G401.6 (cell line): ENCODE measurements around the gene KMT5B.

Experiments used
- FAIRE-seq: peaks from 2 replicates; lab custom pipeline; 2012; peaks lifted over from hg19 to GRCh38; lab: Jason Lieb, UNC

The KMT5B gene

DNA sequence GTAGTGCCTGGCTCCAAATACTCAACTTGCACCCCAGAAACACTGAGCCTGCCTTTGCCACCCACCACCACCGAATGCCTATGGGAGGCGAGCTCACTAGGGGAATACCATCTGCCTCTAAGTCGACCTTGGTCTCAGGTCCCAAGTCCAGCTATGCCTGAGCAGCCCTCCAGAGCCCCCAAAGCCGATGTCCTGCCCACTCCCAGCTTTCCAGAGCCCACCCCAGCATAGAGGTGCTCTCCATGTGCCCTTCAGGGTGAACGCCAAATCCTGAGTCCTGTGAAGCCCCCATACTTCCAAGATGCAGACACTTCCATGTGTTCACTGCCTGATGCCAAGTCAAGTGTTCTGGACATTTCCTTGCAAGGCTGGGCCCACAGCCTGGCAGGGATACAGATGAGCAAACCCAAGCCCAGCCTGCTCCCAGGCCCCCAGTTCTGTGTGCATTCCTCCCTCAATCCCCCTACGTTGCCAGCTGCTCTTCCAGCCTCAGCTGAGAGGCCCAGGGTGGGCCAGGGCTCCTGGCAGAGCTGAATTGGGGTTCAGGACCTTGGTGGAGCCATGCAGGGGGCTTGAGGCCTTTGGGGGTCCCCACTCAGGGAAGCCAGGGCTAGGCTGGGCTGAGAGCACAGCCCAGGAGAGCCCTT is 2.6 kb upstream of the KMT5B start:
- FAIRE-seq = no peak

DNA sequence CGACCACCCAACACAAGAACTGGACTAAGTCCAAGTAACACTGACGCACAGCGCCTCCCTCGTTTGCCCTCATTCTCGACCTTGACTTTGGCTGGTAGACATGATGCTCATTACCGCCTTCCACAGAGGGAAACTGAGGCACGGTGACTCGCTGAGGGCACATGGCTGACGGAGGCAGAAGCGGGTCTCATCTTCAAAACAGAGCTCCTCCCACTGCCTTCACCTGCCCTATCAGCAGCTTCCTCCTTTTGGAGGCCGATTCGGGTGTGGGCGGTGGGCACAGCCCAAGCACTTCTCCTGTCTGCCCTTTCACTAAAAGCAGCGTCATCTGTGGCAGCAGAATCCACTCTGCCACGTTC is 2.0 kb upstream of the KMT5B start:
- no peak for FAIRE-seq

DNA sequence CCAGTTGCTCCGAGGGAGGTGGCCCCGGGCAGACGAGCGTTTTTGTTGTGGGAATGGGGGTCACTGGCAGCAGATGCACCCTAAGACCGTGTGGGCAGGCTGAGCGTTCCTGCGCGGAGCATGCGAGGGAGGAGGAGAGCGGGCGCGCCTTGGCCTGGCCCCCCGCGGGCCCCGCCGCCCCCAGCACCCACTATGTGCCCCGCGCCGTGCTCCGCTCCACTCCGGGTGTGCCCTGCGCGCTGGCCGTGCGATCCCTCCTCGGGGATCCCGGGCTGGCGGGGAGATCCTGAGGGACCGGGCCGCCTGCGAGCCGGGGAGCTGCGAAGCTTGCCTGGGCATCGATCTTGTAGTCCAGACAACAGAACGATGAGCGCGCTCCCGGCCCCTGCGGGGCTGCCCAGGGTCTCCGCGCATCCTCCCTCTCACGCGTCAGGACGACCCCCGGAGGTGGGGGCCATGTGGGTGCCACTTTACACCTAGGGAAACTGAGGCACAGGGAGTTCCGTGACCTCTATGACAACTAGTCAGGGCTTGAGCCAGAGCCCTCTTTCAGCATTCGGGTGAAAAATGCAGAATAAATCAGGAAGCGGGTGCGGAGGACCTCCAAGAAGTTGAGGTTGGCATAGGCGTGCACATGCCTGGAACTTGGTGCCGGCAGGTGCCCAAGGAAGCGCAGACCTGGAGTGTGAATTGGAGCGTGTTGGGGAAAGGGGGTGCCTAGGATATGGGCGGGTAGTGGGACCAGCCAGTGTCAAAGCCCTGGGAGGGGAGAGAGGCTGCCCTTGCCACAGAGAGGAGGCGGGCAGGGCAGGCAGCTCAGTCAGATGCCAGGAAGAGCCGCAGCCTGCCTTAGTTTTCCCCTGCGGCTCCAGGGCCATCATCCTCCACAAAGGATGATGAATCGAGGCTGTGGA is 1.3 kb upstream of the KMT5B start:
- FAIRE-seq = no peak

DNA sequence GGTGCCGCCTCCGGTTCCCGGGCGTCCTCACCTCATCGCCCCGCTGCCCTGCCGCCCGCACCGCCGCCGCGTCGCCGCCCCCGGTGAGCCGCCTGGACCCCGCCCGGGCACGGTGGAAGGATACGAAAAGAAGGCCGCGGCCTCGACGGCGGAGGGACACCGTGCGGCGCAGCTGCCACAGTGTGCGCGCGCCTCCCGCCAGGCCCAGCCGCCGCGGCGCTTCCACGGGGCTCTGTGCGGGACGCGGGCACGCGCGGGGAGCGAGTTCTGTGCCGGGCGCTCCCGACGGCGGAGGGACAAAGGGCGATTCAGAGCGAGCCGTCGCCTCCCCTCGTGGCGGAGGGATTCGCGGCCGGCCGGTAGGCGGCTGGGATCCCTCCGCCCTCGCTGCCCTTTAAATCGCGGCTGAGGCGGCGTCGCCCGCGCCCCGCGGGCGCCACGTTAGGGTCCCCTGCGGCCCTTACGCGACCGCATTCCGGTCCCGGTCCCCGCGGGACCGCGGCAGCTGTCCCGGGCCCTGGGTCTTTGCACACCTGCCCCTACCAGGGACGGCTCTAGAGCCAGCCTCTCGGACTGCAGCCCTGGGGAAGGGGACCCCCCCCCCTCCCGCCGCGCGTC is 568 bp upstream of the KMT5B start:
- FAIRE-seq = no peak

DNA sequence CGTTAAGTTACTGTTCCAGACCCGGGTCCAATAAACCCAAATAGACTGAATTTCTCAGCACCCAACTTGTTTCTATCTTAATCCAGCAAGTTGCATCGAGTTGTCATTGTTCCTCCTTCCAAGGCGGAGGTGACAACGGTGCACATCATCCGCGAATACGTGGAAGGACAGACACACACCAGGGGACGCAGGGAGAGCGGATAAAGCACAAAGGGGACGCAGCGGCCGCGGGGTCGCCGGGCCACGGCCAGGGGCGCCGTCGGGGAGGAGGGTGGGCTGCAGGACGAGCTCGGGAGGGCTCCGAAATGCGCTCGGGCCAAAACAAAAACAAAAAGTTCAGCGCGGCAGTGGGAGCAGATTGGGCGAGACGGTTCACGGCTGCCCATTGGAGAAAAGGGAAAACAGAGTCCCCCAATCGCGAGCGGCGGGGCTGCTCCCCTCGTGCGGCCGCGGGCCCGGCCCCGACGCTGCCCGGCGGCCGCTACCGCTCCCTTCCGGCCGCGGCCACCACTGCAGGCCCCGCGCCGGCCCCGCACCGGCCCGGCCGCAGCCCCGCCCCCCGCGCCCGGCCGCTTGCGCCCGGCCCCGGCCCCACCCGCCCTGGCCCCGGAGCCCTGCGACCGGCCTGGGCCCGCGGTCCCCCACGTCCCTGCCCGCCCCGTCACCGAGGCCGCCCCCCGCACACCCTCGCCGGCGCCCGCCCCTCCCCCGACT is 518 bp downstream of the KMT5B start:
- no peak for FAIRE-seq

DNA sequence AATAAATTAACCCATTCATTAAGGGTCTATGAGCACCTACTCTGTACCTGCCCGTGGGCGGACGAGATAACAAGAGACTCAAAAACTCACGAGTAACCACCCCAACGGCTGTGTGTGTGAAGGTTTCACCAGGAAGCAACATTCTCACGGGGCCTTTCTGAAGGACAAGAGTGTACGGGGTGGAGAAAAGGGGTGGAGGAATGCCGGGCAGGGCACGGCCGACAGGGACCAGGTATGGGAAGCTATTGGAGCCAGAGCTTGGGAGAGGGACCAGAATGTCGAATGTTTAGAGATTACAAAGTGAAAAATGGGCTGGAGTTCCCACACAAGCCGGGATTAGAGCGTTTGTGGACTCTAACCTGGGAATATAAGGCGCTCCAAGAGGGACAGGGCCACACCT is 1.6 kb downstream of the KMT5B start:
- no peak for FAIRE-seq

DNA sequence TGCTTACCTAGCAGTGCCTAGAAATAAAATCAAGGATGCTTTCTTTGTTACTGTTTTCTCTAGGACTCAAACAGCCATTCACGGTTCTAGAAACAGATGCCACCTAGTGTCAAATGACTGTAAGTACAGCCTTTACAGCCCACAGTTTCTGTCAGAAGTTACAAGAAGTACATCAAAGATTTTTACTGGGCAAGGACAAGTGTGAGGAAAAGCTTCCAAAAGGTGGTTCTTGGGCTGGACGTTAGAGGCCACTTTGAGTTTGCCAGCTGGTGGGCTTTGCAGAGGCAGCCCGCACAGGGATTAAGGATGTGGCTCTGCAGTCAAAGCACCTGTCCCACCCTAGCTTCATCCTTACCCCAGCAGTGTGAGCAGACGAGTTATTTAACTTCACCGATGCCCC is 6.9 kb downstream of the KMT5B start:
- peak; percentile 87 for FAIRE-seq

DNA sequence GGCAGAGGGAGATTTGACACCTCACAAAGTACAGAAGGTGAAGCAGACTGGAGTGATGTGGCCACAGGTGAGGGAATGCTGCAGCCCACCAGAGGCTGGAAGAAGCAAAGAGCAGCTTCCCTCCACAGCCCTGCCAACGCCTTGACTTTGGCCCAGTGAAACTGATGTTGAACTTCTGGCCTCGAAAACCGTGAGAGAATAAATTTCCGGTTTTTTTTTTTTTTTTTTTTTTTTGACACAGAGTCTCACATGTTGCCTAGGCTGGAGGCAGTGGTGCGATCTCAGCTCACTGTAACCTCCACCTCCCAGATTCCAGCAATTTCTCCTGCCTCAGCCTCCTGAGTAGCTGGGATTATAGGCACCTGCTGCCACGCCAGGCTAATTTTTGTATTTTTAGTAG is 8.7 kb downstream of the KMT5B start:
- no peak for FAIRE-seq

DNA sequence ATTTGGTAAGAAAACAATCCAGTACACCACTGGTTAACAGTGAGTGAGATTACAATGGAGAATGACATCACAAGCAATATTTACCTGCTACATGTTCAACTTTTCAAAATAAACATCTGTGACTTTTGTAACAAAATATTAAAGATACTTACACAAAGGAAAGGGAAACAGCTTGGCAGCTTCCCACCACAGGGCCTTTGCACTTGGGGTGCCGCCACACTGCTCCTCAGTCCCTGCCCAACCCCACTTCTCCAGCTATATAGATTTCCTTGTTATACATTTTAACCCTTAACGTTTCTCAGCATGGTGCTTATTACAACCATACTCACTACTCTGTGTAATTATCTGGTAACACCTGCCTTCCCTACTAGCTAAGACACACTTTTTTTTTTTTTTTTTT is 10.9 kb downstream of the KMT5B start:
- FAIRE-seq = no peak

DNA sequence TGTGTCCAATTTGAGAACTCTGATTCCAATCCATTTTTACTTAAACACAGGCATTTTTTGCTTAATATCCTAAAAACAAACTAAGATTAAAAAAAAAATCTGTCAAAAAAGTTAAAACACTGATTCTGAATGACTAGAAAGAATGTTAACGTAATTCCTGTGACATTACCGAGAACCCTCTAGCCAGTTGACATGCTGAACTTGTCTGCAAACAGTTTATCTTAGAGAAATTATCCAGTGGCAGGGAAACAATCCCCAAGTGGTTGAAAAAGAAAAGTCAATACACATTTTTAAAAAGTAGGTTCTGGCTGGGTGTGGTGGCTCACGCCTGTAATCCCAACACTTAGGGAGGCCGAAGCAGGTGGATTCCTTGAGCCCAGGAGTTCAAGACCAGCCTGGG is 11.6 kb downstream of the KMT5B start:
- no peak for FAIRE-seq

DNA sequence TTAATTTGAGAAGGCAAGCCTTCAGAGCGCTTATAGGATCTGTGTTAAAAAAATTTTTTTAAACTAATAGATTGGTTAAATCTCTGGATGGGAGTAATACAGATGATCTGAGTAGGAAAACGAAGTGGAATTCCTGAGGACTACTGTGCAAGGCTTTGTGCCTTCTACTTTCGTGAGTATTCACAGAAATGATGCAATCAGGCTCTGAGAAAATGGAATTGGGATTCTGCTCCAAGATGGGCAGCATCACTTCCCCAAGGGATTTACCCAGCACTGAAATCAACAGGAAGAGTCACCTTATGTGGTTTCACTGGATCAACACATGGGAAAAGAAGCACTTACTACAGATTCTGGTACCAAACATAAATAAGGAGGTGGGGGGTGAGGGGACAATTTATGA is 12.5 kb downstream of the KMT5B start:
- FAIRE-seq = no peak

DNA sequence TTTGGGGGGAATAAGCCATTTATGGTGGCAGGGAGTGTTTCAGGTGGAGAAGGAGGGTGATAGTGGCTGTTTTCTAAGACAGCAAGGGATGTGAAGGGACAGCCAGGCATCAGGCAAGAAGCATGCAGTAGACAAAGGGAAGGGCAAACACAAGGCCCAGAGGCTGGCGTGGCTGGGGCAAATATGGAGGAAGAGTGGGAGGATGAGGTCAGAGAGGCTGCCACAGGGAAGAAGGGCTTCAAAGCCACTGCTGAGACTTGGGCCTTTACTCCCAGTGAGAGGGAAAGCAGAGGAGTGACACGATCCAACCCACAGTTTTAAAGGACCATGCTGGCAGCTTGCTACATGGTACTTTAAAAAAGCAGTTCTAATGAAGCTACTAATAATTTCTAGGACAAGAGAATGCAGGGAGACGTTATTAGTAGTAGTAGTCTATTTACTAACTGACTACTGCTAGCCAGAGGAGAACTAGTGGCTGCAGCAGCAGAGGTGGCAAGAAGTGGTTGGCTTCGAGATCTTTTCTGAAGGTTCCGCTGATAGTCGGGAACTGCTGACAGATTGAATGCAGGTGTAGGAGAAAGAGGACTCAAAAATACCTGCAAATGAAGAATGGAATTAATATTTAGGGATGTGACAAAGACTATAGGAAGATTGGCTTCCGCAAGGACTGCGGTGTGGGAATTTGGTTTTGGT is 13.7 kb downstream of the KMT5B start:
- no peak for FAIRE-seq

DNA sequence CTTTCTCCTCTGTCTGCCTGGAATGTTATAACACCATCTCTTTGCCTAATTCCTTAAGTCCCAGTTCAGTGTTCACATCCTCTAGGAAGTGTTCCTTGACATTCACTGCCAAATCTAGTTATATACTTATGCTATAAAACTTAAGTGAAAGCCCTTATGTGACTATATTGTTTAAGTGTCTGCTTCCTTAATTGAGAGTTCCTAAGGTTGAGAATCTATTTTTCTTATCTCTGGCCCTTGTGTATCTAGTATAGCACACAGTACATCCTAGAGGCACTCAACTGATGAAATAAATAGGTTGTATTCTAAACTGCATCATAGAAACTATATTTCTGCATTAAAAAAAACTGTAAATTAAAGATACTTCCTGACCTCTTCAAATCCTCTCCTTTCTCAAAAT is 16.9 kb downstream of the KMT5B start:
- no peak for FAIRE-seq

DNA sequence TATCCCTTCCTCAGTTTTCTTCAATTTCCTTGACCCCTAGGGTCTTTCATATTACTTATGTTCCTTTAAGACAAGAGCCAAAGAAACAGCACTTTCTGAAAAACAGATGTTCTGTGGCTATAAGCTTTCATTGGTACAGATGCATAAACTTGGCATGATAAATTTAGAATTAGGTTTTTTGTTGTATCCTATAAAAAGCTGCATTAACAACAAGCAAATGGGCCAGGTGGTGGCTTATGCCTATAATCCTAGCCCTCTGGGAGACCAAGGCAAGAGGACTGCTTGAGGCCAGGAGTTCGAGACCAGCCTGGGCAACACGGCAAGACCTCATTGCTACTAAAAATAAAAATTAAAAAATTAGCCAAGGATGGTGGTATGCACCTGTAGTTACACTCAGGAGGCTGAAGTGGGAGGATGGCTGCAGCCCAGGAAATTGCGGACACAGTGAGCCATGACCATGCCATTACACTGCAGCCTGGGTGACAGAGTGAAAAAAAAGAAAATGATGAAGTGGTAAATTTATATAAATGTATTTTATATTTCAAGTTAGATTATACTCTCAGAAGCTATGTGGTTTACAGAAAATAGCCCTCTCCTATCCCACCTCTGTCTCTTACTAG is 18.3 kb downstream of the KMT5B start:
- no peak for FAIRE-seq

DNA sequence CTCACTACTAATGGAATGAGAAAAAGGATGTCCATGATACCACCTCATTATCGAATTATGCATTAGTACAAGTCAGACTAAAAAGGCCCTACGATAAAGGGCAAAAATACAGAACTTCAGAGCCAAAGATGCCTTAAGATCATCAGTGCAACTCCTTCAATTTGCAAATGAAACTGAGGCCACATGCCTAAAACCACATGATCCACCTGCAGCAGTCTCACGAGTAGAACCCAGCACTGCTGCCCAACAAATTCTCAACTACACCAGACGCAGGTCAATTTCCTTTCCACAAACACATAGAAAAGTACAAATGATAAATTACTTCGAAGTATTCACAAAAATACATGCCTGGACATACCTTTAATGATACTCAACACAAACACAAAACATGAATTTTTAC is 20.1 kb downstream of the KMT5B start:
- no peak for FAIRE-seq

DNA sequence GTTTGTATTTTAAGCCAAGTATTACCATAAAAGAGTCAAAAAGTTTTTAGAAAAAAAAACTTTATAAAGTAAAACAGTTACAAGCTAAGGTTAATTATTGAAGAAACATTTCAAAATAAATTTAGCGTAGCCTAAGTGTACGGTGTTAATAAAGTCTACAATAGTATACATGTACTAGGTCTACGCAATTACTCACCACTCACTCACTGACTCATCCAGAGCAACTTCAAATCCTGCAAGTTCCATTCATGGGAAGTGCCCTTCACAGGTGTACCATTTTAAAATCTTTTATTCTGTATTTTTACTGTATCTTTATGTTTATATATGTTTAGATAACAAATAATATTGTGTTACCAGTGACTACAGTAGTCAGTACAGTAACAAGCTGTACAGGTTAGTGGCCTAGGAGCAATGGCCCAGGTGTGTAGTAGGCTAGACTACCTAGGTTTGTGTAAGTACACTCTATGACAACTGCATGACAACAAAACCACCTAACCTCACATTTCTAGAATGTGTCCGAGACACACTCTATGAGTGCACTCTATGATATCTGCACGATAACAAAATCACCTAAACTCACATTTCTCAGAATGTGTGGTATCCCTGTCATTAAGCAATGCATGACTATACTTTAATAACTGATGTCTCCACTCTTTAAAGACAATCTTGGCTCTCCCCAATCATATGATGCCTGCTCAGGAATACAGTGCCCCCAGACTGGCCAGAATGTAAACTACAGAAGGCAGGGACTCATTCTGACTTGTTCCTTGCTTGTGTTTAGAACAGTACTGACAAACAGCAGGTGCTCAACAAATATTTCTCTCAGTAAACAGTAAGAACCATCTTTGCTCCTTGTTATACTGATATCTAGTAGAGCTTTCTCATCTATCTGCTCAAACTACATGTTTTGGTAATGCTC is 21.2 kb downstream of the KMT5B start:
- no peak for FAIRE-seq

DNA sequence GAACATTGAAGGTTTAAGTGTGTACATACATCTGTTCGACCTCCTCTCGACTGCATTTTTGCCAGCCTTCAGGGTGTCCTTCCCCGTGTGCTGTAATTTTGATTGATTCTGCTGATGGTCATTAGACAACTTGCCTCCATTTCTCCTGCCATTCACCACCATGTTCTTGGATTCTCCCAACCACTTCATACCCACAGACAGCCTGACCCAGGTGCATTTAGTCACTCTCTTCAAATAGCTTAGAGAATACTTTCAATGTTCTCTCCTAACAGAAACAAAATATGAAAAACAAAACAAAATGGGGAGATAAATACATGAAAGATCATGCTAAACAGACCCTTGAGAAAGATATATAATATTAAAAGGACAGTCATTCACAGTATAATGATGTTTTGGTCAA is 23.2 kb downstream of the KMT5B start:
- no peak for FAIRE-seq

DNA sequence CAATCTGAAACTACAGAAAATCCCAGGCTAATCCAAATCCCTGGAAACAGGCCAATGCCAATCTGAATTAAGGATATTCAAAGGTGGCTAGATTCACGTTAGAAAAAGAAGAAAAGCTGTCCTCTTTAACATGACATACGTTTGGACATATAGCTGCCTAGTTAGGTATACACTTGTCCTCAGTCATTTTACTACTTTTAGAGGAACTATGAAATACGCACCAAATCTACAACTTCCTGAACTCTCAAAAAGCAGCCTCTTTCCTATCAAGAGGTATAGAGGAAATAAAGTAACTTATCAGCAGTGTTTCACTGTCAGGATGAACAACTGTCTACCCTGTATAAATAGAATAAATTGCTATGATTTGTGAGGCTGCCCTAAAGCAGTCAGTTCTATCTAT is 24.0 kb downstream of the KMT5B start:
- no peak for FAIRE-seq

DNA sequence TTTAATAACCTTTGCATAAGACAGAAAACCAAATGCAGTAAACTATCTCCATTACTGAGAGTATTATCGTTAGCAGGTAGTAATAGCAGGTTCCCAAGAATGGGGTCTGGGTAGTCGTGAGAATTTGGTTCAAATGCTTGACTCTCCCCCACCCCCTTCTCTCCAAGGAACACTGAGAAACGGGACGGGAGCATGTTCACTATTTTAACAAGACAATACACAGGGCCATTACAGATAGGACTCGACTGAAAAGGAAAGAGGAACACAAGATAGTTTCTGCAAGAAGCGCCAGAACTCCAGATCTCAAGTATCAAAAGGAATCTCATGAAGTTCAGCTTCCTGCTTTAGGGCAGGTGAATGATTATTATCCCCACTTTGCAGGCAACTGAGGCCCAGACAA is 27.0 kb downstream of the KMT5B start:
- FAIRE-seq = no peak

DNA sequence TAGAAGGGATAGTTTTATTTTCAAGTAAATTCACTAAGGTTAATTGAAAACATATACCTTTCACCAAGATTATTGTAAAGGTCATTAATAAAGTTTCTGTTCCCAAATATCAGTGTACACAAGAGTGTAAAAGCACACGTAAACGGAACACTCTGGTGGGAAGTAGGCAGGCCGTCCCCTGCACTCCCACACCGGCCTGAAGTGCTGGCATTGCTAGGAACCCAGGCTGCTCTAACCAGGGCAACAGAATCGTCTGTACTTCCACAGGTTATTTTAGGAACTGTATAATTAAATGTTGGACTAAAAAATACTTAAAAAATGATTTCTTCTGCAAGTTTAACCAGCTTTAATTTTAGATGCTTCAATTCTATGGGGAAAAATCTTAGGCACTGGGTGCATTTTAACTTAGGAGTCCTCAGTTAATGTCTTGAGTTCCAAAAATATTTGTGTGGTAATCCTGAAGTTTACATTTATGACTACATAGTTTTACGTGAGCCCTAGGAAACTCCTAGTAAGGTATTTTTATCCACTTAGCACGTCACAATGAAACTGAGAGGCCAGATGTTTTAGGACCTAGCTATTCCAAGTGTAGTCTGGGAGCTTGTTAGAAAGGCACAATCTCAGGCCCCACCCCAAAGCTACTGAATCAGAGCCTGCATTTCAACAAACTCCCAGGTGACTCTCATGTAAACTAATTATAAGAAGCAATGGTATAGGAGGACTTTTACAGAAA is 31.2 kb downstream of the KMT5B start:
- no peak for FAIRE-seq
